ENCODE data around the gene TRIM45. TPM values are rescaled to one million over a fixed set of nuclear protein-coding genes. Genes with fewer than 3 reads are reported as not detected.

TRIM45 gene
- total RNA-seq, 1 experiment from 2014 or later = 3.2 TPM

DNA sequence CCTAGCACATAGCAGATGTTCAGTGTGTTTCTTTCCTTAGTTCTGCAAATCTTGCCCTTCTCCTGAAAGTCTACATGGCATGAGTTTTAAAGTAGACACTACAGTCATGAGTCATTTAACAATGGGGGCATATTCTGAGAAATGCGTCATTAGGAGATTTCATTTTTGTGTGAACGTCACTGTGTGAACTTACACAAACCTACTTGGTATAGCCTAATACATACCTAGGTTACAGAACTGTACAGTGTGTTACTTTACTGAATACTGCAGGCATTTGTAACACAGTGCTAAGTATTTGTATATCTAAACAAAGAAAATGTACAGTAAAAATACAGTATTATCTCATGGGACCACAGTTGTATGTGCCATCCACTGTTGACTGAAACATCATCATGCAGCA lies 51.4 kb downstream of the TRIM45 start:
- no peak for DNase-seq (ENCODE audit: low spot score)
- Histone ChIP-seq H3K27me3 (replicated peaks; ENCODE audit: insufficient read depth, low read depth, low read length, poor library complexity) (no peaks in the 10 kb centered on the region), H3K4me3 (ENCODE audit: low read depth, low read length, poor library complexity, severe bottlenecking) (no peak overlapping the region), H3K27ac (ENCODE audit: low read depth, low read length, poor library complexity, severe bottlenecking) (no peak overlapping the region), H3K9me3 (ENCODE audit: low read depth, low read length, poor library complexity, severe bottlenecking) (no peaks in the 10 kb centered on the region), H3K36me3 (ENCODE audit: insufficient read depth, low read length, poor library complexity, severe bottlenecking) (peaks cover 18% of the 10 kb centered on the region), H3K4me1 (ENCODE audit: insufficient read depth, low read length, poor library complexity, severe bottlenecking) (no peaks in the 10 kb centered on the region)
- no peak for TF ChIP-seq EZH2 (IDR thresholded peaks at IDR 0.05; ENCODE audit: borderline replicate concordance, low read depth, low read length, poor library complexity, severe bottlenecking)
- TF ChIP-seq, protein P1, sequence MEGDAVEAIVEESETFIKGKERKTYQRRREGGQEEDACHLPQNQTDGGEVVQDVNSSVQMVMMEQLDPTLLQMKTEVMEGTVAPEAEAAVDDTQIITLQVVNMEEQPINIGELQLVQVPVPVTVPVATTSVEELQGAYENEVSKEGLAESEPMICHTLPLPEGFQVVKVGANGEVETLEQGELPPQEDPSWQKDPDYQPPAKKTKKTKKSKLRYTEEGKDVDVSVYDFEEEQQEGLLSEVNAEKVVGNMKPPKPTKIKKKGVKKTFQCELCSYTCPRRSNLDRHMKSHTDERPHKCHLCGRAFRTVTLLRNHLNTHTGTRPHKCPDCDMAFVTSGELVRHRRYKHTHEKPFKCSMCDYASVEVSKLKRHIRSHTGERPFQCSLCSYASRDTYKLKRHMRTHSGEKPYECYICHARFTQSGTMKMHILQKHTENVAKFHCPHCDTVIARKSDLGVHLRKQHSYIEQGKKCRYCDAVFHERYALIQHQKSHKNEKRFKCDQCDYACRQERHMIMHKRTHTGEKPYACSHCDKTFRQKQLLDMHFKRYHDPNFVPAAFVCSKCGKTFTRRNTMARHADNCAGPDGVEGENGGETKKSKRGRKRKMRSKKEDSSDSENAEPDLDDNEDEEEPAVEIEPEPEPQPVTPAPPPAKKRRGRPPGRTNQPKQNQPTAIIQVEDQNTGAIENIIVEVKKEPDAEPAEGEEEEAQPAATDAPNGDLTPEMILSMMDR (conservative IDR thresholded peaks at IDR 0.05; ENCODE audit: low read depth, low read length) = no peak
- ChIA-PET CTCF (no interaction called here), POLR2A (ENCODE audit: low non-redundant PET) (interaction anchor here (0.6 kb wide), 1 partner anchor 10 kb away, joined by 3 read pairs; the partner anchor contains the start of gene TTF2)
- intact Hi-C loops (cut with micrococcal nuclease; ENCODE audit: unreplicated experiment) = no loop called here
- BruUV-seq (replicated peaks) = no TSS peak

DNA sequence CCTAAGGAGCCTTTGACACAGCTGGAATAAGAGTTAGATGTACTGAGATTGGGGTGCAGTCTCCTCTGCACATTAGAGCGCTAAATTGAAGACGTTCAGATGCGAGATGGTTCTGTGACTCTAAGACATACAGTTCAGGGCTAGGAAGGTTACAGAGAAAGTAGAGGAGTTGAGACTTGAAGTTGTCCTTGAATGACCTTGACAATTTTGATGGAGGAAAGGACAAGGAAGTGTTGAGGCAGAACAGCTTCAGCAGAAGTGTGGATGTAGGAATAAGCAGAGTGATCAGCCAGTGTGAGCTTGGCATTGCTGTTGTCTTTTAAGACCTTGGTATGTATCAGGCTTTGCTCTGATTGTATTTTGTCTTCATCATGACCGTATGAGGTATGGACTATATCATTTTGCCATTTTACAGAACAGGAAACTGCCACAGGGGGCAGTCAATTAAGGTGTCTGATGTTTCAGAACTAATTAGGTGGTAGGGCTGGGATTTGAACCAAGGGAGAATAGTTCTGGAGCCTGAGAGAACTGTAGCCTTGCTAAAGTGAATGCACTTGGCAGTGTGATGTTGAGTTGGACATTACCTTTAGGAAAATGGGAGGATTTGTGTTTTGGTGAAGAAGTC lies 52.2 kb downstream of the TRIM45 start:
- Histone ChIP-seq H3K4me3 (ENCODE audit: low read depth, low read length, poor library complexity, severe bottlenecking) (no peak overlapping the region), H3K27ac (ENCODE audit: low read depth, low read length, poor library complexity, severe bottlenecking) (no peak overlapping the region), H3K9me3 (ENCODE audit: low read depth, low read length, poor library complexity, severe bottlenecking) (no peaks in the 10 kb centered on the region), H3K36me3 (ENCODE audit: insufficient read depth, low read length, poor library complexity, severe bottlenecking) (peaks cover 16% of the 10 kb centered on the region), H3K4me1 (ENCODE audit: insufficient read depth, low read length, poor library complexity, severe bottlenecking) (no peaks in the 10 kb centered on the region), H3K27me3 (replicated peaks; ENCODE audit: insufficient read depth, low read depth, low read length, poor library complexity) (no peaks in the 10 kb centered on the region)
- ChIA-PET CTCF (interaction anchor here (0.9 kb wide), 1 partner anchor 216 kb away, joined by 5 read pairs; no protein-coding TSS in a partner anchor), POLR2A (ENCODE audit: low non-redundant PET) (no interaction called here)
- peak; percentile 22 for DNase-seq (ENCODE audit: low spot score)
- TF ChIP-seq, protein P1 (conservative IDR thresholded peaks at IDR 0.05; ENCODE audit: low read depth, low read length) = no peak
- no peak for TF ChIP-seq EZH2 (IDR thresholded peaks at IDR 0.05; ENCODE audit: borderline replicate concordance, low read depth, low read length, poor library complexity, severe bottlenecking)
- BruUV-seq (replicated peaks) = no TSS peak
- intact Hi-C loops (cut with micrococcal nuclease; ENCODE audit: unreplicated experiment) = loop anchor here (2.0 to 5.0 kb wide), 2 partner anchors 53 to 215 kb away; partner anchors contain the start of gene TRIM45

DNA sequence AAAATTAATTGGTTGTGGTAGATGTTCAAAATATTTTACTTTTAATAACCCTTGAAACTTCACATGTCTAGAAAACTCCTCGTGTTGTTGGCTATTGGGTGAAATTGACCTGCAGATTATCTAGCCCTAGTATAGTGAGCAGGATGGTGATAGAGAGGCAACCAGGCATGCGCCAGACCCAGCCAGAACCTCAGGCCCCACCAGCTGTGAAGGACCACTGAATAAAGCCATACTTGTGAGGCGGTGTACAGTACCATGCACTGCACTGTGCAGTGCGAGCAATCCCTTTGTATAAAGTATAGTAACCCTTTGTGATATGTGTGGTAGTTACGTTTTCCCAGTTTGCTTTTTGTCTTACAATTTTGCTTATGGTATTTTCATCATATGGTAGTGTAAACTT lies 53.0 kb downstream of the TRIM45 start:
- intact Hi-C loops (cut with micrococcal nuclease; ENCODE audit: unreplicated experiment) = loop anchor here (2.0 to 5.0 kb wide), 2 partner anchors 54 to 216 kb away; partner anchors contain the start of gene TRIM45
- TF ChIP-seq EZH2 (IDR thresholded peaks at IDR 0.05; ENCODE audit: borderline replicate concordance, low read depth, low read length, poor library complexity, severe bottlenecking) = no peak
- TF ChIP-seq, protein P1 (conservative IDR thresholded peaks at IDR 0.05; ENCODE audit: low read depth, low read length) = no peak
- Histone ChIP-seq H3K4me1 (ENCODE audit: insufficient read depth, low read length, poor library complexity, severe bottlenecking) (no peaks in the 10 kb centered on the region), H3K36me3 (ENCODE audit: insufficient read depth, low read length, poor library complexity, severe bottlenecking) (peaks cover 14% of the 10 kb centered on the region), H3K27me3 (replicated peaks; ENCODE audit: insufficient read depth, low read depth, low read length, poor library complexity) (no peaks in the 10 kb centered on the region), H3K27ac (ENCODE audit: low read depth, low read length, poor library complexity, severe bottlenecking) (no peak overlapping the region), H3K4me3 (ENCODE audit: low read depth, low read length, poor library complexity, severe bottlenecking) (no peak overlapping the region), H3K9me3 (ENCODE audit: low read depth, low read length, poor library complexity, severe bottlenecking) (no peaks in the 10 kb centered on the region)
- POLR2A ChIA-PET (ENCODE audit: low non-redundant PET) = no interaction called here
- CTCF ChIA-PET = interaction anchor here (0.9 kb wide), 1 partner anchor 216 kb away, joined by 5 read pairs; no protein-coding TSS in a partner anchor
- no peak for DNase-seq (ENCODE audit: low spot score)
- BruUV-seq (replicated peaks) = no TSS peak
